Endothelial cell of umbilical vein (primary cell): ENCODE results near the gene PTPRQ.

ENCODE experiments used
- EZH2 ChIP-seq: IDR thresholded peaks from 2 replicates; pipeline ENCODE4 v1.6.1; 2012; ENCODE audit warnings: borderline replicate concordance, low read depth, mild to moderate bottlenecking, moderate library complexity, low read length, inconsistent platforms; ENCODE audit not compliant: severe bottlenecking
- GATA2 ChIP-seq: IDR thresholded peaks from 2 replicates; pipeline ENCODE4 v1.7.0; 2011; ENCODE audit warnings: low read depth, mild to moderate bottlenecking, moderate library complexity, mixed read lengths, low read length; ENCODE audit not compliant: insufficient read length, insufficient read depth
- MYC ChIP-seq: IDR thresholded peaks from one replicate; pipeline ENCODE4 v1.6.1; 2011; ENCODE audit warnings: mild to moderate bottlenecking, low read depth, low read length
- POLR2A ChIP-seq: IDR thresholded peaks from 2 replicates; pipeline ENCODE4 v1.6.1; 2012; ENCODE audit warnings: low read depth, mild to moderate bottlenecking, control low read depth, low read length
- POLR2AphosphoS5 ChIP-seq: IDR thresholded peaks from 2 replicates; pipeline ENCODE4 v1.6.1; 2012; ENCODE audit warnings: low read depth, mild to moderate bottlenecking, control low read depth, low read length, moderate library complexity; ENCODE audit not compliant: insufficient read depth
- TF ChIP-seq, protein P1 (sequence below), 2 donors: IDR thresholded peaks; 1 replicate in 1 of 2; 2 replicates in 1 of 2; pipeline ENCODE4 v1.5.1; 2011; ENCODE audit warnings: low read length in 2 of 2, mild to moderate bottlenecking in 2 of 2, moderate library complexity in 2 of 2, control low read depth in 1 of 2, inconsistent platforms in 1 of 2, low read depth in 1 of 2; ENCODE audit not compliant: insufficient read depth in 1 of 2; ENCODE audit errors: extremely low read depth in 1 of 2
- TF ChIP-seq, protein P2 (sequence below): IDR thresholded peaks from 2 replicates; pipeline ENCODE4 v1.6.1; 2011; ENCODE audit not compliant: insufficient read depth, insufficient read length

DNA sequence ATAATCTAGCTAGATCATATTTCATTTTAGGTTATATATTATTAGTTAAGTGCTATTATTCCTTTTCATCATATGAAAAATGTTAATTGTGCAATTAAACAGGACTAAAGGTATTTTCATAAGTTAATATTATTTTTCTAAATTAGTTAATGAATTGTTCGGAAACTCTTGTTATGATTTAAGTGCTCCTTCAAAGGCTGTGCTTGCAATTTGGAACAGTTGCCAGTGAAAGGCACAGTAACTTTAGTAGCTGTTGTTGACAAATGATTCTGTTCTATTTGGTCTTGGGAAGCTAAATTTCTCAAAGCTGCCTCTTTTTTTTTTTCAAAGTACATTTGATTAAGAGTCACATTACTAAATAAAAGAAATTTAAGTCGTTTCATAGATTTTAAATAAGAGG lies 40.7 kb downstream of the PTPRQ start:
- TF ChIP-seq, protein P1, sequence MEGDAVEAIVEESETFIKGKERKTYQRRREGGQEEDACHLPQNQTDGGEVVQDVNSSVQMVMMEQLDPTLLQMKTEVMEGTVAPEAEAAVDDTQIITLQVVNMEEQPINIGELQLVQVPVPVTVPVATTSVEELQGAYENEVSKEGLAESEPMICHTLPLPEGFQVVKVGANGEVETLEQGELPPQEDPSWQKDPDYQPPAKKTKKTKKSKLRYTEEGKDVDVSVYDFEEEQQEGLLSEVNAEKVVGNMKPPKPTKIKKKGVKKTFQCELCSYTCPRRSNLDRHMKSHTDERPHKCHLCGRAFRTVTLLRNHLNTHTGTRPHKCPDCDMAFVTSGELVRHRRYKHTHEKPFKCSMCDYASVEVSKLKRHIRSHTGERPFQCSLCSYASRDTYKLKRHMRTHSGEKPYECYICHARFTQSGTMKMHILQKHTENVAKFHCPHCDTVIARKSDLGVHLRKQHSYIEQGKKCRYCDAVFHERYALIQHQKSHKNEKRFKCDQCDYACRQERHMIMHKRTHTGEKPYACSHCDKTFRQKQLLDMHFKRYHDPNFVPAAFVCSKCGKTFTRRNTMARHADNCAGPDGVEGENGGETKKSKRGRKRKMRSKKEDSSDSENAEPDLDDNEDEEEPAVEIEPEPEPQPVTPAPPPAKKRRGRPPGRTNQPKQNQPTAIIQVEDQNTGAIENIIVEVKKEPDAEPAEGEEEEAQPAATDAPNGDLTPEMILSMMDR (IDR thresholded peaks at IDR 0.05; ENCODE audit: extremely low read depth in 1 of 2, insufficient read depth in 1 of 2, low read depth in 1 of 2, low read length in 2 of 2), result no peak
- TF ChIP-seq EZH2 (no peak), POLR2A (no peak), GATA2 (no peak), MYC (no peak), POLR2AphosphoS5 (no peak)
- TF ChIP-seq, protein P2, sequence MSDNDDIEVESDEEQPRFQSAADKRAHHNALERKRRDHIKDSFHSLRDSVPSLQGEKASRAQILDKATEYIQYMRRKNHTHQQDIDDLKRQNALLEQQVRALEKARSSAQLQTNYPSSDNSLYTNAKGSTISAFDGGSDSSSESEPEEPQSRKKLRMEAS, result no peak
